HG02642 (cell line): ENCODE results near the gene B3GALT6.
"Not testable (repeated sequence)": the region's sequence is repeated elsewhere in the genome, so short reads cannot be mapped to it uniquely, and the experiment has no call there.

Experiments used
- ATAC-seq: cut with Tn5 transposase; IDR thresholded peaks from one replicate; pipeline ENCODE4 v1.9.1; 2021; ENCODE audit warnings: mild to moderate bottlenecking; ENCODE audit not compliant: unreplicated experiment, poor library complexity

B3GALT6 gene

GRCh38 chr1:1232208-1232795 is at the start of gene B3GALT6:
Gene B3GALT6, plus strand, starts transcription at chr1:1232237. Its CDS starts 42 bp downstream, at chr1:1232279.
- peak; percentile 8 for ATAC-seq

DNA sequence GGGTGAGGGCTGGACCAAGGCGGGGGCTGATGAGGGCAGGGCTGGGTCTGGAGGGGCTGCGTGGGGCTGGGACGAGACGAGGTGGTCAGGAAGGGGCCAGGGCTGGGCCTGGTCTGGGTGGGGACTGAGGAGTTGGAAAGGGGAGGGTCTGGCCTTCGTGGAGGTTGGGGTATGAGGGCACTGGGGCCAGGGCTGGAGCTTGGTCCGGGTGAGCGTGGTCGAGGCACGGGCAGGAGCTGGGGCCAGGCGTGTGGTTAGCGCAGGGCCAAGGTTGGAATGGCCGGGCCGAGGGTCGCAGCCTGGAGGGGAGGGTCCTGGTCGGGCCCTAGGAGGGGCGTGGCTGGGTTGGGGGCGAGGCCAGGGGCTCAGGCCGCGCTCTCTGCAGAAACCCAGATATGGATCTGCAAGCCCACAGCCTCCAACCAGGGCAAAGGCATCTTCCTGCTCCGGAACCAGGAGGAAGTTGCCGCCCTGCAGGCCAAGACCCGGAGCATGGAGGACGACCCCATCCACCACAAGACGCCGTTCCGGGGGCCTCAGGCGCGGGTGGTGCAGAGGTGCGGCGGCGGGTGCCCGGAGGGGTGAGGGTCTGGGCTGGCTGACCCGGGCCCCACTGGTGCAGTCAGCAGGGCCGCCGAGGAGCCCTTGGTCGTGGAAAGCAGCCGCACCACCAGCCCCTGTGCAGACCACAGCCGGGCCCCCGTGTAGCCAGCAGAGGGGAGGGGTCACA is 49.4 kb upstream of the B3GALT6 start:
- ATAC-seq = no peak

GRCh38 chr1:1183221-1183747 is 48.8 kb upstream of the B3GALT6 start:
- ATAC-seq = no peak

DNA sequence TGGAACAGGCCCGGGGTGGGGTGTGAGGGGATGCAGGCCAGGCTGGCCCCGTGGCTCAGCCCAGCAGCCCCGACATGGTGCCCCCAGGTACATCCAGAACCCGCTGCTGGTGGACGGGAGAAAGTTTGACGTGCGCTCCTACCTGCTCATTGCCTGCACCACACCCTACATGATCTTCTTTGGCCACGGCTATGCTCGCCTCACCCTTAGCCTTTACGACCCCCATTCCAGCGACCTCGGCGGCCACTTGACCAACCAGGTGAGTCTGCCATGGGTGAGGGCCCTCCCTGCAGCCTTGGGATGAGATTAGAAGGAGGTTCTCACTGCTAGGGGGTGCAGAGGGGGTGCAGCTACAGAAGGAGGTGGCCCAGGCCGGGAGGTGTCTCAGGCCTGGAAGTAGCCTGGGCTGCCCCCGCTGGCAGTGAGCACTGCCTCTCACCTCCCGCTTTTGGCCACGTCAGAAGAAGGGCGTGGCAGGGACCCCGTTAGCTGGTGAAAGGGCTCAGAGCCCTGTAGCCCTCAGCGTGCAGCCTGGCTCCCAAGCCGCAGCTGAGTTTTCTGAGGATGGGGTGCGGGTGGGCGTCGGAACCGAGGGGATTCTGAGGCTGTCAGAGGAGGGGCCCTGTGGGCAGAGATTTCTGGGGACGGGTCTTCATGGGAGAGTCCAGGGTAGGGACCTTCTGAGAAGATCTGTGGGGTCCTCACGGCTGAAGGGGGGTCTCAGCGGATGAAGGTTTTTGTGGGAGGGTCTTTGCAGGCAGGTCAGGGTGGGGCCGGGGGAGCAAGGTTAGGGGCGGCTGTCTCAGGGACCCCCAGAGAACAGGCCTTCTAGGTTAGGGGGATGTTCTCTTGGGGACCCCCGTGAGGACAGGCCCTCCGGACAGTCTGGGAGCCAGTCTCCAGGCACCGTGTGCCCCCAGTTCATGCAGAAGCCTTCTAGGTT is 47.9 kb upstream of the B3GALT6 start:
- no peak for ATAC-seq

GRCh38 chr1:1185101-1185765 is 46.8 kb upstream of the B3GALT6 start:
- ATAC-seq = no peak

DNA sequence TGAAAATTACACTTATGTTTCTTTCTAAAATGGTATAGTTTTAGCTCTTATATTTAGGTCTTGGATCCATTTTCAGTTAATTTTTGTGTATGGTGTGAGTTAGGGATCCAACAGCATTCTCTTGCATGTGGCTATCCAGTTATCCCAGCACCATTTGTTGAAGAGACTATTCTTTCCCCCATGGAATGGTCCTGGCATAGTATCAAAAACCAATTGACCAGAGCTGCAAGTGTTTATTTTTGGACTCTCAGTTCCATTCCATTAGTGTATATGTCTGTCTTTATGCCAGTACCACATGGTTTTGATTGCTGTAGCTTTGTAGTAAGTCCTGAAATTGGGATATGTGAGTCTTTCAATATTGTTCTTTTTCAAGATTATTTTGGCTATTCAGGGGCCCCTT is 44.1 kb upstream of the B3GALT6 start:
- no peak for ATAC-seq

- ATAC-seq = no peak
These were observed 42.9 kb upstream of the B3GALT6 start for GRCh38 chr1:1189111-1189510.

GRCh38 chr1:1191734-1192133 is 40.3 kb upstream of the B3GALT6 start:
- ATAC-seq = no peak

DNA sequence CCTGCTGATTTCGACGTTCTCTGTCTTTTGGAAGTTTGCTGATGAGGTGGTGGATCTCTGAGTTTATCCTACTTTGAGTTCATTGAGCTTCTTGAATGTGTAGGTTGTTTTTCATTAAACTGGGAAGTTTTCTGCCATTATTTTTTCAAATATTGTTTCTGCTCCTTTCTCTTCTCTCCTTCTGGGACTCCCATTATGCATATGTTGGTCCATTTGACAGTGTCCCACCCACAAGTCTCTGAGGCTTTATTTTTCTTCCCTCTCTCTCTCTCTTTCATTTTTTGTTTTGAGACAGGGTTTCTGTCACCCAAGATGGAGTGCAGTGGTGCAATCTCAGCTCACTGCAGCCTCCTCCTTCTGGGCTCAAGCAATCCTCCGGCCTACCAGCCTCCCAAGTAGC is 37.3 kb upstream of the B3GALT6 start:
- ATAC-seq = no peak

GRCh38 chr1:1195726-1196125 is 36.3 kb upstream of the B3GALT6 start:
- not testable (repeated sequence) for ATAC-seq

GRCh38 chr1:1196431-1197187 is 35.4 kb upstream of the B3GALT6 start:
- no peak for ATAC-seq

DNA sequence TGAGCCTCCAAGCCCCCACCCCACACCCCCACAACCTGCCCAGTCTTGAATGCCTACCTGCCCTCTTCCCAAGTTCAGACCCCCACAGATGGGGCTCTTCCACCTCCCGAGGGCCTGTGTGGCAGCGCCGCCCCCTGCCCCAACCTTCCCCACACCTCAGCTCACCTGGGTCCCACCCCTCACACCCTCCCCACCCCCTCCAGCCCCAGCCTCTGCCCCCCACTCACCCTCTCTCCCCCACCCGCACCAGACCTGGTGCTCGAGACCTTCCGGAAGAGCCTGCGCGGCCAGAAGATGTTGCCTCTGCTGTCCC is 34.9 kb upstream of the B3GALT6 start:
- no peak for ATAC-seq

DNA sequence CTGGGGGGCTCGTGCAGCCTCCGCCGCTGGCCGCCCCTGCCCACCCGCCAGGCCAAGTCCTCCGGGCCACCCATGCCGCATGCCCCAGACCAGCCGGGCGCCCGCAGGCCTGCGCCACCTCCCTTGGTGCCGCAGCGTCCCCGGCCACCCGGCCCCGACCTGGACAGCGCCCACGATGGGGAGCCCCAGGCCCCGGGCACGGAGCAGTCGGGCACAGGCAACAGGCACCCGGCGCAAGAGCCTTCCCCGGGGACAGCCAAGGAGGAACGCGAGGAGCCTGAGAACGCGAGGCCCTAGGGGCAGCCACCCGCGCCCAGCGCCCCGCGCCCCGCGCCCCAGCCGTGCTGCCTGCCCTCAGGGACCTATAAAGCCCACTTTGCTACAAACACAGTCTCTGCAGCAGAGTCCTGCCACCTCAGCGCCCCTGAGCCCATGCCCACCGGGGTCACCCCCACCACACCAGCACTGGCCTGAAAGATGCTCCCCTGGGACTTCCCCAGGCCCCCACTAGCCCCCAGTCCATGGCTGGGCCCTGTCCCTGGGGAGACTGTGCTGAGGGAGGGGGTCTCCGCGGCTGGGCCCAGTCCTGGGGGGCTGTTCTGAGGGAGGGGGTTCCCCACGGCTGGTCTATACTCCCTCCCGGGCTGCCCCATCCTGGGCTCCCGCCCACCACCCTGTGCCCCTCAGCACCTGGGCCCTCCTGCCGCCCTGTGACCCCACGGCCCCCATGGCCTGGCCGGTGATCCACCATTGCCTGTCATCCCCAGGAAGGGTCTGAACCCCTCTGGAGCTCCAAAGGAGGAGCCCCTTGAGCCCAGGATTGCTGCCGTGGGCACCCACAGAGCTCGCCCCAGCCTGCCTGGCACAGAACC is 34.2 kb upstream of the B3GALT6 start:
- no peak for ATAC-seq

GRCh38 chr1:1198423-1199140 is 33.5 kb upstream of the B3GALT6 start:
- no peak for ATAC-seq

DNA sequence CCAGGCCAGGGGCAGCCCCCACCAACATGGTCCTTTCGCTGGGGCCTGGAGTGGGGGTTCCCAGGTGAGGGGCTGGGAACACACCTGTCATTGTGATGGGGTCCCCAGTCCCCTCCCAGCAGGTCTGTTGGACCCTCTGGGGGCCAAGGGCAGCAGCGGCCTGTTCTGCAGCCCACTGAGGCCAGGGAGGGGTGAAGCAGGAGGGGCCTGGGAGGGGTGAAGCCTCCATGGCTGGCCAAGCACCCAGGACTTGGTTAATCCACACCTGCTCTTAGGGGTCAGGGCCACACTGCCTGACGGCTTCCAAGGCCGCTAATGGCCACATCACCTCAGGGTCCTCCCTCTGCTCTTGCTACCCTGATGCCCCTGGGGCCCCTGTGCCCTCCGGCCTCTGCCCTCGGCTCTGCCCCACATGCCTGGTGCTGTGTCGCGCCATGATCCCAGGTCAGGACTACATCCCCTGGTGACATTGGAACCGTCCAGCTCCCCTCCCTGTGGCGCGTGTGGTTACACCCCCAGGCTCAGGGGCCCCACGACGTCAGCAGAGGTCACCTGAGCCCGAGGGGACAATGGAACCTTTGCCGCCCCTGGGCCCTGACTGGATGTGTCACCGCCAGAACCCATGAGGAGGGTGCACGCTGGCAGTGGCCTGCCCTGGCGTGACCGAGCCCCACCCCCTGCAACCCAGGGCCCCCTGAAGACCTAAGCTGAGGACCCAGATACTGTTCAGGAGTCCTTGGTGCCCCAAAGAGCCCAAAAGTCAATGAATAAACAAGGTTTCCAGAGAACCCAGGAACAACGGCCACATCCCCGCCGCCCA is 32.7 kb upstream of the B3GALT6 start:
- ATAC-seq = no peak

DNA sequence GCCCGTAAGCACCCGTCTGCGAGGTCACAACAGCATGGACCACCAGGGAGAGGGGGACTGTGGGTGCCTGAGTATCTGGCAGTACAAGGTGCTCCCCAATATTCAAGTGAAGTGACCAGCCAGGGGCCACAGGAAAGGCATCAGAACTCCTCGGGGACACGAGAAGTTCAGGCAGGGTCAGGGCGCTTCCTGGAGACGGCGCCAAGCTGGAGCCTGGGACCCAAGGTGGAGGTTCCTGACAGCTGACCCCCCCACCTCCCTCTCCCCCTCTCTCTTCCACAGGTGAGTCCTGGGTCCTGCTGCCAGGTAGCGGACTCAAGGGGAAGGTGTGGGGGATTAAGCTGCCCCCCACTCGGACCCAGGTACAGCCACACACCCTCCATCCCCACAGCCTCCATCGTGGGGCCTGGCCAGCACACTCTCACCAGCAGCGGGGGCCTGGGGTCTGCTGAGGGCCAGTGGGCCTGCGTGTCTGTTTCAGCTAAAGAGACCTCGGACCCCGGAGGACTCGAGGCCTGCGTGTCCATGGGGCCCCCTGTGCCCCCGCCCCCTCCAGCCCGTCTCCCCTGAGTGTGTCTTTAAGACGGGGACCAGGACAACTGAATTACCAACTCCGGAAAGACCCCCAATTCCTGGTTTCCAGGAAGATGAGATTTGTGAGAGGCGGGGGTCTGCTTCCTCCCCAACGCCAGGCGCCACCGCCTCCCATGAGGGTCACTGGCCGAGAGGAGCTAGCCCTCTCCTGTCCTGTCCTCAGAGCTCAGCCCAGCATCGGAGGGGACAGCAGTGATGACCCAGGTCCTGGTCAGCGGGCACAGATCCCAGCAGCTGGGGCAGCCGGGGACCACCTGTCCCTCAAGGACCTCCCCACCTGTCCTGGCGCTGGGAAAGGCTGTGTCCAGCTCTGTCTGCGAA is 31.8 kb upstream of the B3GALT6 start:
- no peak for ATAC-seq
